Mesenchymal stem cell (in vitro differentiated cells and primary cell): ENCODE measurements around the gene CDK14.

Experiments used
- DNase-seq: peaks from one replicate; pipeline ENCODE4 v3.0.0-alpha.2; 2013
- H2AFZ ChIP-seq: one replicate; pipeline ENCODE4 v1.6.1; 2013; ENCODE audit warnings: low read depth, mild to moderate bottlenecking, control low read depth, inconsistent platforms, low read length, moderate library complexity
- H2AK5ac ChIP-seq: 2 replicates; pipeline ENCODE4 v1.6.1; 2013; ENCODE audit warnings: low read length, moderate library complexity, mild to moderate bottlenecking, inconsistent platforms; ENCODE audit not compliant: severe bottlenecking
- H2BK120ac ChIP-seq: one replicate; pipeline ENCODE4 v1.6.1; 2013; ENCODE audit warnings: low read depth, mild to moderate bottlenecking, inconsistent platforms, low read length, moderate library complexity
- H2BK12ac ChIP-seq, 2 experiments: one replicate each; pipeline ENCODE4 v1.6.1; 2013; ENCODE audit warnings: inconsistent platforms in 2 of 2, low read length in 2 of 2, mild to moderate bottlenecking in 2 of 2, moderate library complexity in 2 of 2, control low read depth in 1 of 2
- H2BK15ac ChIP-seq: one replicate; pipeline ENCODE4 v1.6.1; 2013; ENCODE audit warnings: mild to moderate bottlenecking, low read depth, inconsistent platforms; ENCODE audit not compliant: poor library complexity, severe bottlenecking
- H2BK5ac ChIP-seq: 2 replicates; pipeline ENCODE4 v1.6.1; 2013; ENCODE audit warnings: low read depth, mild to moderate bottlenecking, low read length, control low read depth, inconsistent platforms; ENCODE audit not compliant: poor library complexity, severe bottlenecking
- H3K14ac ChIP-seq, 2 experiments: one replicate each; pipeline ENCODE4 v1.6.1; 2013; ENCODE audit warnings: inconsistent platforms in 2 of 2, low read length in 2 of 2, control low read depth in 1 of 2, mild to moderate bottlenecking in 1 of 2, moderate library complexity in 1 of 2
- H3K18ac ChIP-seq, 2 experiments: one replicate each; pipeline ENCODE4 v1.6.1; 2013; ENCODE audit warnings: inconsistent platforms in 2 of 2, low read length in 2 of 2, control low read depth in 1 of 2, low read depth in 1 of 2, mild to moderate bottlenecking in 1 of 2
- H3K23ac ChIP-seq, 2 experiments: one replicate each; pipeline ENCODE4 v1.6.1; 2013; ENCODE audit warnings: inconsistent platforms in 2 of 2, low read length in 2 of 2, mild to moderate bottlenecking in 2 of 2, moderate library complexity in 2 of 2, control low read depth in 1 of 2
- H3K27ac ChIP-seq: 2 replicates; pipeline ENCODE4 v1.5.1; 2013; ENCODE audit warnings: mild to moderate bottlenecking, moderate library complexity, low read length, control low read depth, inconsistent platforms; ENCODE audit not compliant: poor library complexity, severe bottlenecking
- H3K27me3 ChIP-seq, 2 experiments: 2 replicates each; pipeline versions ENCODE4 v1.6.1 to v1.7.0; 2013; ENCODE audit warnings: low read length in 2 of 2, mild to moderate bottlenecking in 2 of 2, moderate library complexity in 2 of 2, control low read depth in 1 of 2, inconsistent platforms in 1 of 2; ENCODE audit not compliant: control insufficient read depth in 1 of 2, insufficient read depth in 1 of 2
- H3K36me3 ChIP-seq, 2 experiments: 2 replicates each; pipeline versions ENCODE4 v1.6.1 to v1.7.0; 2013; ENCODE audit warnings: low read length in 2 of 2, control low read depth in 1 of 2, inconsistent platforms in 1 of 2, low read depth in 1 of 2, mild to moderate bottlenecking in 1 of 2; ENCODE audit not compliant: insufficient read depth in 2 of 2, control insufficient read depth in 1 of 2
- H3K4ac ChIP-seq, 2 experiments: one replicate each; pipeline ENCODE4 v1.6.1; 2013; ENCODE audit warnings: inconsistent platforms in 2 of 2, low read length in 2 of 2, mild to moderate bottlenecking in 2 of 2, moderate library complexity in 2 of 2, control low read depth in 1 of 2, low read depth in 1 of 2
- H3K4me1 ChIP-seq: 2 replicates; pipeline ENCODE4 v1.6.1; 2013; ENCODE audit warnings: low read depth, low read length, control low read depth; ENCODE audit not compliant: control insufficient read depth, insufficient read depth
- H3K4me2 ChIP-seq: 2 replicates; pipeline ENCODE4 v1.6.1; 2013; ENCODE audit warnings: low read length, mild to moderate bottlenecking, inconsistent platforms; ENCODE audit not compliant: poor library complexity, severe bottlenecking
- H3K4me3 ChIP-seq, 2 experiments: 2 replicates each; pipeline versions ENCODE4 v1.5.1 to v1.7.0; 2013; ENCODE audit warnings: low read length in 2 of 2, mild to moderate bottlenecking in 2 of 2, control low read depth in 1 of 2, low read depth in 1 of 2; ENCODE audit not compliant: insufficient read depth in 1 of 2
- H3K79me1 ChIP-seq: replicated peaks from 2 replicates; pipeline ENCODE4 v1.6.1; 2013; ENCODE audit warnings: mild to moderate bottlenecking, control low read depth, low read length, inconsistent platforms; ENCODE audit not compliant: poor library complexity, severe bottlenecking
- H3K9ac ChIP-seq: 2 replicates; pipeline ENCODE4 v1.7.0; 2013; ENCODE audit warnings: mild to moderate bottlenecking, low read length, moderate library complexity
- H3K9me3 ChIP-seq: 2 replicates; pipeline ENCODE4 v1.7.0; 2013; ENCODE audit warnings: mild to moderate bottlenecking, low read length; ENCODE audit not compliant: control insufficient read depth
- H4K8ac ChIP-seq: one replicate; pipeline ENCODE4 v1.6.1; 2013; ENCODE audit warnings: inconsistent platforms, mild to moderate bottlenecking, low read length, moderate library complexity
- H4K91ac ChIP-seq: one replicate; pipeline ENCODE4 v1.6.1; 2013; ENCODE audit warnings: mild to moderate bottlenecking, low read length, inconsistent platforms
- WGBS: methylation state at CpG from one replicate; pipeline ENCODE4 v1.1.7; 2013; ENCODE audit warnings: mixed read lengths; 5-methylcytosine and 5-hydroxymethylcytosine counted together

CDK14 gene

GRCh38 chr7:90994121-90994520 is 398.0 kb downstream of the CDK14 start:
- no peak for DNase-seq
- Histone ChIP-seq H2AK5ac (no peak overlapping the region), H3K9ac (no peak overlapping the region), H3K4me3 (no peak overlapping the region), H3K4ac (no peak overlapping the region), H3K27ac (no peak overlapping the region), H2AFZ (no peak overlapping the region), H4K8ac (no peak overlapping the region), H3K27me3 (no peaks in the 10 kb centered on the region), H3K79me1 (no peaks in the 10 kb centered on the region), H3K36me3 (peaks cover 0 to 23% of the 10 kb centered on the region in 2 experiments), H2BK120ac (no peak overlapping the region), H4K91ac (no peak overlapping the region), H3K4me1 (no peaks in the 10 kb centered on the region), H3K14ac (no peak overlapping the region), H2BK12ac (no peak overlapping the region), H3K23ac (no peak overlapping the region), H2BK5ac (no peak overlapping the region), H3K9me3 (no peaks in the 10 kb centered on the region), H3K18ac (no peak overlapping the region), H2BK15ac (no peak overlapping the region), H3K4me2 (no peak overlapping the region)
- WGBS = 98% methylated on average over 2 of the region's 2 CpGs

- Histone ChIP-seq H3K4me1 (no peaks in the 10 kb centered on the region), H2AFZ (no peak overlapping the region), H3K18ac (no peak overlapping the region), H3K9ac (no peak overlapping the region), H2AK5ac (no peak overlapping the region), H3K4me2 (no peak overlapping the region), H2BK5ac (no peak overlapping the region), H3K9me3 (no peaks in the 10 kb centered on the region), H3K4me3 (no peak overlapping the region), H2BK120ac (no peak overlapping the region), H3K36me3 (peaks cover 0 to 23% of the 10 kb centered on the region in 2 experiments), H4K91ac (no peak overlapping the region), H2BK15ac (no peak overlapping the region), H3K23ac (no peak overlapping the region), H3K27ac (no peak overlapping the region), H4K8ac (no peak overlapping the region), H3K4ac (no peak overlapping the region), H3K27me3 (no peaks in the 10 kb centered on the region), H2BK12ac (no peak overlapping the region), H3K79me1 (no peaks in the 10 kb centered on the region), H3K14ac (no peak overlapping the region)
- 100% methylated on average over 5 of the region's 5 CpGs for WGBS
- no peak for DNase-seq
These were observed 398.5 kb downstream of the CDK14 start for GRCh38 chr7:90994601-90995000.

GRCh38 chr7:90995996-90996395 is 399.9 kb downstream of the CDK14 start:
- Histone ChIP-seq H3K18ac (no peak overlapping the region), H2BK12ac (no peak overlapping the region), H2BK5ac (no peak overlapping the region), H4K8ac (no peak overlapping the region), H2BK120ac (no peak overlapping the region), H2BK15ac (no peak overlapping the region), H3K4me3 (no peak overlapping the region), H3K9me3 (no peaks in the 10 kb centered on the region), H3K23ac (no peak overlapping the region), H4K91ac (no peak overlapping the region), H2AFZ (no peak overlapping the region), H3K79me1 (no peaks in the 10 kb centered on the region), H3K36me3 (peaks cover 0 to 19% of the 10 kb centered on the region in 2 experiments), H3K4ac (no peak overlapping the region), H3K27ac (no peak overlapping the region), H3K27me3 (no peaks in the 10 kb centered on the region), H3K9ac (no peak overlapping the region), H3K14ac (no peak overlapping the region), H3K4me2 (no peak overlapping the region), H2AK5ac (no peak overlapping the region), H3K4me1 (no peaks in the 10 kb centered on the region)
- no peak for DNase-seq
- WGBS = 100% methylated on average over 1 of the region's 2 CpGs

- H3K23ac ChIP-seq = no peak overlapping the region
- DNase-seq = peak; percentile 10
- no peak overlapping the region for H2BK120ac ChIP-seq
- WGBS = 75% methylated on average over 2 of the region's 5 CpGs
- no peak overlapping the region for H2BK12ac ChIP-seq
- H4K91ac ChIP-seq = no peak overlapping the region
- H3K27me3 ChIP-seq = no peaks in the 10 kb centered on the region
- H3K4me2 ChIP-seq = no peak overlapping the region
- H3K4me3 ChIP-seq = no peak overlapping the region
- H3K18ac ChIP-seq = no peak overlapping the region
- H3K14ac ChIP-seq = no peak overlapping the region
- no peak overlapping the region for H4K8ac ChIP-seq
- no peak overlapping the region for H2BK5ac ChIP-seq
- no peaks in the 10 kb centered on the region for H3K79me1 ChIP-seq
- no peak overlapping the region for H2BK15ac ChIP-seq
- H3K4me1 ChIP-seq = no peaks in the 10 kb centered on the region
- H2AFZ ChIP-seq = no peak overlapping the region
- peak overlapping the region; percentile 19 for H3K9ac ChIP-seq
- H3K9me3 ChIP-seq = no peaks in the 10 kb centered on the region
- peaks cover 4 to 15% of the 10 kb centered on the region in 2 experiments for H3K36me3 ChIP-seq
- no peak overlapping the region for H3K4ac ChIP-seq
- peak overlapping the region; percentile 1 for H3K27ac ChIP-seq
- no peak overlapping the region for H2AK5ac ChIP-seq
These were observed 404.2 kb downstream of the CDK14 start for GRCh38 chr7:90999989-91000979.
